ENCODE data around the gene ESAM.

DNA sequence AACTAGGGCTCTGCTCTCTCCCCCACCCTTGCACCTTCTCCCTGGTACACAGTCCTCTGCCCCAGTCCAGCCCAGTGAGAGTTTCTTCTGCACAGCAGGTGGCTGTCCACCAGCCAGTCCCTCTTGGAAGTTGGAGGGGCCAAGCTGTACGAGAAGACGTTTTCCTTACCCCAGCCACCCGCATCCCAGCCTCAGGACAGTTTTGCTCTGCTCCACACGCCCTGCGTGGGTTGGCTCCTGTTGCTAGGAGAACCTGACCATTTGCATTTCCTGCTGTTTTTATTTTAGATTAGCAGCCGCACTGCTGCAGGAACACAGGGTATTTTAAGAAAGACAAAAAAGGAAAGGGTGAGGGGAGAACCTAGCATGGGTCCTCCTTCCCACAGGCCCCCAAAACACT, 39.9 kb downstream of the ESAM start:
- TF ChIP-seq, protein P1, sequence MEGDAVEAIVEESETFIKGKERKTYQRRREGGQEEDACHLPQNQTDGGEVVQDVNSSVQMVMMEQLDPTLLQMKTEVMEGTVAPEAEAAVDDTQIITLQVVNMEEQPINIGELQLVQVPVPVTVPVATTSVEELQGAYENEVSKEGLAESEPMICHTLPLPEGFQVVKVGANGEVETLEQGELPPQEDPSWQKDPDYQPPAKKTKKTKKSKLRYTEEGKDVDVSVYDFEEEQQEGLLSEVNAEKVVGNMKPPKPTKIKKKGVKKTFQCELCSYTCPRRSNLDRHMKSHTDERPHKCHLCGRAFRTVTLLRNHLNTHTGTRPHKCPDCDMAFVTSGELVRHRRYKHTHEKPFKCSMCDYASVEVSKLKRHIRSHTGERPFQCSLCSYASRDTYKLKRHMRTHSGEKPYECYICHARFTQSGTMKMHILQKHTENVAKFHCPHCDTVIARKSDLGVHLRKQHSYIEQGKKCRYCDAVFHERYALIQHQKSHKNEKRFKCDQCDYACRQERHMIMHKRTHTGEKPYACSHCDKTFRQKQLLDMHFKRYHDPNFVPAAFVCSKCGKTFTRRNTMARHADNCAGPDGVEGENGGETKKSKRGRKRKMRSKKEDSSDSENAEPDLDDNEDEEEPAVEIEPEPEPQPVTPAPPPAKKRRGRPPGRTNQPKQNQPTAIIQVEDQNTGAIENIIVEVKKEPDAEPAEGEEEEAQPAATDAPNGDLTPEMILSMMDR (conservative IDR thresholded peaks at IDR 0.05 in 1 of 2, IDR thresholded peaks at IDR 0.05 in 1 of 2; ENCODE audit: extremely low read depth in 1 of 2, insufficient read depth in 1 of 2, low read depth in 1 of 2, low read length in 2 of 2) = no peak
- TF ChIP-seq EZH2 (IDR thresholded peaks at IDR 0.05; ENCODE audit: borderline replicate concordance, low read length) = no peak
